Liver (tissue), 9 donors: ENCODE data around the gene COL8A1. TPM values are rescaled to one million over a fixed set of nuclear protein-coding genes. Genes with fewer than 3 reads are reported as not detected.

ENCODE experiments used
- DNase-seq: peaks from one replicate; pipeline ENCODE4 v3.0.0-alpha.2; 2017; ENCODE audit warnings: low spot score
- H3K27ac ChIP-seq, 2 donors: one replicate each; pipeline ENCODE4 v1.7.0; 2013; ENCODE audit warnings: inconsistent platforms in 2 of 2, low read length in 2 of 2, control low read depth in 1 of 2, low read depth in 1 of 2, mild to moderate bottlenecking in 1 of 2
- H3K27me3 ChIP-seq, 4 donors: one replicate each; pipeline versions ENCODE4 v1.6.1 to v1.7.0; 2013; ENCODE audit warnings: low read length in 3 of 4, inconsistent platforms in 1 of 4, mild to moderate bottlenecking in 1 of 4, moderate library complexity in 1 of 4; ENCODE audit not compliant: control insufficient read depth in 4 of 4, insufficient read depth in 4 of 4
- H3K36me3 ChIP-seq, 4 donors: one replicate each; pipeline versions ENCODE4 v1.6.1 to v1.7.0; 2013; ENCODE audit warnings: low read length in 3 of 4, mild to moderate bottlenecking in 3 of 4, low read depth in 1 of 4, moderate library complexity in 1 of 4; ENCODE audit not compliant: control insufficient read depth in 4 of 4, insufficient read depth in 3 of 4
- H3K4me1 ChIP-seq, 4 donors: one replicate each; pipeline versions ENCODE4 v1.6.1 to v1.7.0; 2013; ENCODE audit warnings: low read length in 3 of 4, mild to moderate bottlenecking in 3 of 4, moderate library complexity in 1 of 4; ENCODE audit not compliant: control insufficient read depth in 4 of 4, insufficient read depth in 4 of 4
- H3K4me3 ChIP-seq, 3 donors: one replicate each; pipeline versions ENCODE4 v1.6.1 to v1.7.0; 2013; ENCODE audit warnings: low read length in 3 of 3, control low read depth in 1 of 3, low read depth in 1 of 3, mild to moderate bottlenecking in 1 of 3
- H3K9ac ChIP-seq, 2 donors: one replicate each; pipeline ENCODE4 v1.7.0; 2013; ENCODE audit warnings: low read length in 2 of 2, mild to moderate bottlenecking in 2 of 2, moderate library complexity in 2 of 2, control low read depth in 1 of 2, low read depth in 1 of 2
- H3K9me3 ChIP-seq, 4 donors: one replicate each; pipeline versions ENCODE4 v1.6.1 to v1.7.0; 2013; ENCODE audit warnings: low read length in 3 of 4; ENCODE audit not compliant: control insufficient read depth in 4 of 4
- EGR1 ChIP-seq, 2 donors: IDR thresholded peaks; 2 replicates each; pipeline ENCODE4 v1.6.1; 2016 to 2018; ENCODE audit warnings: antibody characterized with exemption in 2 of 2, low read depth in 2 of 2
- FOXA1 ChIP-seq: IDR thresholded peaks from 2 replicates; pipeline ENCODE4 v1.6.1; 2016; ENCODE audit warnings: antibody characterized with exemption
- FOXA2 ChIP-seq: IDR thresholded peaks from 2 replicates; pipeline ENCODE4 v1.6.1; 2016; ENCODE audit warnings: antibody characterized with exemption
- HNF4A ChIP-seq, 2 donors: conservative IDR thresholded peaks; 2 replicates each; pipeline ENCODE4 v1.6.1; 2016; ENCODE audit warnings: antibody characterized with exemption in 2 of 2, mild to moderate bottlenecking in 2 of 2
- JUND ChIP-seq, 2 donors: IDR thresholded peaks; 2 replicates each; pipeline ENCODE4 v1.6.1; 2016; ENCODE audit warnings: antibody characterized with exemption in 2 of 2
- RAD21 ChIP-seq, 2 donors: IDR thresholded peaks; 2 replicates each; pipeline ENCODE4 v1.6.1; 2016; ENCODE audit warnings: antibody characterized with exemption in 2 of 2, mild to moderate bottlenecking in 2 of 2
- SP1 ChIP-seq: IDR thresholded peaks from 2 replicates; pipeline ENCODE4 v1.6.1; 2018; ENCODE audit warnings: antibody characterized with exemption, mild to moderate bottlenecking
- TAF1 ChIP-seq: conservative IDR thresholded peaks from 2 replicates; pipeline ENCODE4 v1.6.1; 2016; ENCODE audit warnings: antibody characterized with exemption, mild to moderate bottlenecking
- YY1 ChIP-seq: IDR thresholded peaks from 2 replicates; pipeline ENCODE4 v1.6.1; 2016; ENCODE audit warnings: antibody characterized with exemption, mild to moderate bottlenecking
- WGBS: extraction: QIAGEN DNeasy Blood & Tissue Kit; methylation state at CpG from one replicate; pipeline ENCODE4 v1.1.7; 2013; 5-methylcytosine and 5-hydroxymethylcytosine counted together
- polyA plus RNA-seq, 2 donors: library from polyadenylated mRNA; stranded (reverse) in 1 of 2; unstranded in 1 of 2; fragments of 200-250 nt in 1 of 2; fragments of >200 nt in 1 of 2; fragmentation: Nextera tagmentation in 1 of 2; extraction: Ambion mirVana in 1 of 2; gene quantifications; one replicate each; pipeline versions ENCODE4 v1.2.1 to v1.2.3, GENCODE V29; 2013 to 2015
- total RNA-seq, 2 donors: library from RNA; depleted of rRNA; stranded (reverse); fragments of >200 nt; gene quantifications; one replicate each; pipeline ENCODE4 v1.2.3, GENCODE V29; 2014
- TF ChIP-seq, protein P1 (sequence below): IDR thresholded peaks from 2 replicates; pipeline ENCODE4 v1.6.1; 2016; ENCODE audit warnings: antibody characterized with exemption
- TF ChIP-seq, protein P2 (sequence below): IDR thresholded peaks from 2 replicates; pipeline ENCODE4 v1.6.1; 2016; ENCODE audit warnings: antibody characterized with exemption, mild to moderate bottlenecking
- TF ChIP-seq, protein P3 (sequence below): IDR thresholded peaks from 2 replicates; pipeline ENCODE4 v1.6.1; 2016; ENCODE audit warnings: antibody characterized with exemption
- TF ChIP-seq, protein P4 (sequence below): IDR thresholded peaks from 2 replicates; pipeline ENCODE4 v1.6.1; 2016; ENCODE audit warnings: antibody characterized with exemption
- TF ChIP-seq, protein P5 (sequence below): fragments of 150-350 bp; IDR thresholded peaks from 2 replicates; pipeline ENCODE4 v1.5.1; 2017; ENCODE audit warnings: improper control_type of control experiment, low read depth, low read length; ENCODE audit not compliant: missing input control
- donor health status: healthy.
- donor health status: healthy.
- donor health status: healthy.
- donor health status: healthy.
- donor health status: healthy.

The COL8A1 gene
- total and polyA plus RNA-seq, 4 donors = 0.14 to 2.2 (median 1.0) TPM

DNA sequence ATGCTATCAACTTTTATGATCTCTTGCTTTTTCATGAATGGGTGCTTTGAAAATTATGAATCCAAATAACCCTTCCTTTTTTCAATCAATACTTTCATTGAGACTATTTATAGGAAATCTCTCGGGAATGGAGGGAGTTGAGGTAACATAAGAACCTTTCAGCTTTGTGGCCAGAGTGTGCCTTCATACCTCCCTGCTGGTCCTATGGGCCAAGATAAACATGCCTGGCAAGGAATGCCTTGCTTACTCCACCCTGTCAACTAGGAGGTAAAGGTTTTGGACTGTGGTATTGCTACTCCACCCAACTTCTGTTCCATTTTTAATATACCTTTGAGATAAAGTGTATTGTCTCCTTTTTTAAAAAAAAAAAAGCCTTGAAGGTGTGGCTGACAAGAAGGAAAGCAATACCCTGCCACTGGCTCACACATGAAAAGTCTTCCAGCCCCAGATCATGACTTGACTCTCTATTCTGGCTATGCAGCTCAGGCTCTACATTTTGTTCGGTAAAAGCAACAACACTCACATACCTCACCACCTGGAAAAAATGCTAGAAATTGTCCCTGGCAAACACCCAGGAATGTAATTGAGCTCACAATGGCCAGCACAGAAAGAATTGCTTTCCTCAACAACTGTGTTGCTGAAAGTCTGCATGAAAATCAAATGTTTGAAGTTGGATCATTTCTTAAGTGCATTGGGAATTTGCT, 35.8 kb downstream of the COL8A1 start:
- 72% methylated on average over 2 of the region's 2 CpGs for WGBS
- Histone ChIP-seq H3K9ac (no peak overlapping the region), H3K27me3 (peaks cover 0 to 5% (median 2%) of the 10 kb centered on the region in 4 donors), H3K27ac (no peak overlapping the region), H3K36me3 (no peaks in the 10 kb centered on the region), H3K4me1 (no peaks in the 10 kb centered on the region), H3K9me3 (no peaks in the 10 kb centered on the region), H3K4me3 (no peak overlapping the region)
- TF ChIP-seq, protein P1, sequence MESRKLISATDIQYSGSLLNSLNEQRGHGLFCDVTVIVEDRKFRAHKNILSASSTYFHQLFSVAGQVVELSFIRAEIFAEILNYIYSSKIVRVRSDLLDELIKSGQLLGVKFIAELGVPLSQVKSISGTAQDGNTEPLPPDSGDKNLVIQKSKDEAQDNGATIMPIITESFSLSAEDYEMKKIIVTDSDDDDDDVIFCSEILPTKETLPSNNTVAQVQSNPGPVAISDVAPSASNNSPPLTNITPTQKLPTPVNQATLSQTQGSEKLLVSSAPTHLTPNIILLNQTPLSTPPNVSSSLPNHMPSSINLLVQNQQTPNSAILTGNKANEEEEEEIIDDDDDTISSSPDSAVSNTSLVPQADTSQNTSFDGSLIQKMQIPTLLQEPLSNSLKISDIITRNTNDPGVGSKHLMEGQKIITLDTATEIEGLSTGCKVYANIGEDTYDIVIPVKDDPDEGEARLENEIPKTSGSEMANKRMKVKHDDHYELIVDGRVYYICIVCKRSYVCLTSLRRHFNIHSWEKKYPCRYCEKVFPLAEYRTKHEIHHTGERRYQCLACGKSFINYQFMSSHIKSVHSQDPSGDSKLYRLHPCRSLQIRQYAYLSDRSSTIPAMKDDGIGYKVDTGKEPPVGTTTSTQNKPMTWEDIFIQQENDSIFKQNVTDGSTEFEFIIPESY = no peak
- no peak for TF ChIP-seq JUND (IDR thresholded peaks at IDR 0.05)
- no peak for TF ChIP-seq YY1
- no peak for TF ChIP-seq HNF4A (conservative IDR thresholded peaks at IDR 0.05)
- TF ChIP-seq, protein P2, sequence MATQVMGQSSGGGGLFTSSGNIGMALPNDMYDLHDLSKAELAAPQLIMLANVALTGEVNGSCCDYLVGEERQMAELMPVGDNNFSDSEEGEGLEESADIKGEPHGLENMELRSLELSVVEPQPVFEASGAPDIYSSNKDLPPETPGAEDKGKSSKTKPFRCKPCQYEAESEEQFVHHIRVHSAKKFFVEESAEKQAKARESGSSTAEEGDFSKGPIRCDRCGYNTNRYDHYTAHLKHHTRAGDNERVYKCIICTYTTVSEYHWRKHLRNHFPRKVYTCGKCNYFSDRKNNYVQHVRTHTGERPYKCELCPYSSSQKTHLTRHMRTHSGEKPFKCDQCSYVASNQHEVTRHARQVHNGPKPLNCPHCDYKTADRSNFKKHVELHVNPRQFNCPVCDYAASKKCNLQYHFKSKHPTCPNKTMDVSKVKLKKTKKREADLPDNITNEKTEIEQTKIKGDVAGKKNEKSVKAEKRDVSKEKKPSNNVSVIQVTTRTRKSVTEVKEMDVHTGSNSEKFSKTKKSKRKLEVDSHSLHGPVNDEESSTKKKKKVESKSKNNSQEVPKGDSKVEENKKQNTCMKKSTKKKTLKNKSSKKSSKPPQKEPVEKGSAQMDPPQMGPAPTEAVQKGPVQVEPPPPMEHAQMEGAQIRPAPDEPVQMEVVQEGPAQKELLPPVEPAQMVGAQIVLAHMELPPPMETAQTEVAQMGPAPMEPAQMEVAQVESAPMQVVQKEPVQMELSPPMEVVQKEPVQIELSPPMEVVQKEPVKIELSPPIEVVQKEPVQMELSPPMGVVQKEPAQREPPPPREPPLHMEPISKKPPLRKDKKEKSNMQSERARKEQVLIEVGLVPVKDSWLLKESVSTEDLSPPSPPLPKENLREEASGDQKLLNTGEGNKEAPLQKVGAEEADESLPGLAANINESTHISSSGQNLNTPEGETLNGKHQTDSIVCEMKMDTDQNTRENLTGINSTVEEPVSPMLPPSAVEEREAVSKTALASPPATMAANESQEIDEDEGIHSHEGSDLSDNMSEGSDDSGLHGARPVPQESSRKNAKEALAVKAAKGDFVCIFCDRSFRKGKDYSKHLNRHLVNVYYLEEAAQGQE = no peak
- TF ChIP-seq RAD21 (IDR thresholded peaks at IDR 0.05) = no peak
- TF ChIP-seq, protein P3, sequence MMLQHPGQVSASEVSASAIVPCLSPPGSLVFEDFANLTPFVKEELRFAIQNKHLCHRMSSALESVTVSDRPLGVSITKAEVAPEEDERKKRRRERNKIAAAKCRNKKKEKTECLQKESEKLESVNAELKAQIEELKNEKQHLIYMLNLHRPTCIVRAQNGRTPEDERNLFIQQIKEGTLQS = no peak
- TF ChIP-seq TAF1 = no peak
- TF ChIP-seq, protein P4, sequence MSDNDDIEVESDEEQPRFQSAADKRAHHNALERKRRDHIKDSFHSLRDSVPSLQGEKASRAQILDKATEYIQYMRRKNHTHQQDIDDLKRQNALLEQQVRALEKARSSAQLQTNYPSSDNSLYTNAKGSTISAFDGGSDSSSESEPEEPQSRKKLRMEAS = no peak
- DNase-seq = no peak

DNA sequence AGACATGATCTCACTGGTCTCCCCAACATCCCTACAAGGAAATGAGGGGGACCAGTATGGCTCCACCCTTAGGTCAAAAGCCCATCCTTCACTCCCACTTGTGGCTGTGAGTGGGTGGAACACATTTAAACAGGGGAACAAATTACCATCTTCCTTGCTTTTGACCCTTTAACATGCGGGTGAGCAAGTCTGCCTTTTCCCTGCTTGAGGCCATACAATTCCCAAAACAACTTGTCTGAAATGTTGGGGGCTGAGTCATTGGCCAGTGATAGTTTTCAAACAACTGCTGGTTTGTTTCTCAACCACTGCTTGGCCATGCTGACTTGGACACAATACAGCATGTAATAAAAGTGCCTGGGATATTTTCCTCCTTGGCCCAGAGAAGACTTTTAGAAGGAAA, 39.6 kb downstream of the COL8A1 start:
- Histone ChIP-seq H3K36me3 (no peaks in the 10 kb centered on the region), H3K27me3 (peaks cover 0 to 4% (median 1%) of the 10 kb centered on the region in 4 donors), H3K4me1 (no peaks in the 10 kb centered on the region), H3K9me3 (no peaks in the 10 kb centered on the region), H3K9ac (no peak overlapping the region), H3K27ac (no peak overlapping the region), H3K4me3 (no peak overlapping the region)
- DNase-seq = no peak
- 74% methylated on average over 1 of the region's 1 CpG for WGBS
- TF ChIP-seq EGR1 (IDR thresholded peaks at IDR 0.05; ENCODE audit: low read depth in 2 of 2) (no peak), YY1 (no peak), FOXA2 (no peak), SP1 (no peak), FOXA1 (no peak)
- TF ChIP-seq, protein P5, sequence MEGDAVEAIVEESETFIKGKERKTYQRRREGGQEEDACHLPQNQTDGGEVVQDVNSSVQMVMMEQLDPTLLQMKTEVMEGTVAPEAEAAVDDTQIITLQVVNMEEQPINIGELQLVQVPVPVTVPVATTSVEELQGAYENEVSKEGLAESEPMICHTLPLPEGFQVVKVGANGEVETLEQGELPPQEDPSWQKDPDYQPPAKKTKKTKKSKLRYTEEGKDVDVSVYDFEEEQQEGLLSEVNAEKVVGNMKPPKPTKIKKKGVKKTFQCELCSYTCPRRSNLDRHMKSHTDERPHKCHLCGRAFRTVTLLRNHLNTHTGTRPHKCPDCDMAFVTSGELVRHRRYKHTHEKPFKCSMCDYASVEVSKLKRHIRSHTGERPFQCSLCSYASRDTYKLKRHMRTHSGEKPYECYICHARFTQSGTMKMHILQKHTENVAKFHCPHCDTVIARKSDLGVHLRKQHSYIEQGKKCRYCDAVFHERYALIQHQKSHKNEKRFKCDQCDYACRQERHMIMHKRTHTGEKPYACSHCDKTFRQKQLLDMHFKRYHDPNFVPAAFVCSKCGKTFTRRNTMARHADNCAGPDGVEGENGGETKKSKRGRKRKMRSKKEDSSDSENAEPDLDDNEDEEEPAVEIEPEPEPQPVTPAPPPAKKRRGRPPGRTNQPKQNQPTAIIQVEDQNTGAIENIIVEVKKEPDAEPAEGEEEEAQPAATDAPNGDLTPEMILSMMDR = no peak
